Right lobe of liver (tissue), 6 donors: Measurements from ENCODE around the gene CPEB4. TPM values are rescaled to one million over a fixed set of nuclear protein-coding genes. Genes with fewer than 3 reads are reported as not detected.

Source experiments
- ATAC-seq, 4 donors: fragments of 200-7000 bp; cut with Tn5 transposase; one replicate each; pipeline ENCODE4 v1.9.1; 2020; ENCODE audit warnings: mild to moderate bottlenecking in 4 of 4, moderate library complexity in 4 of 4
- DNase-seq, 3 donors: peaks; one replicate each; pipeline ENCODE4 v3.0.0-alpha.2; 2020
- H3K27ac ChIP-seq, 3 donors: fragments of 200-600 bp; one replicate each; pipeline ENCODE4 v1.8.0; 2022
- H3K27me3 ChIP-seq, 2 donors: fragments of 200-600 bp; one replicate each; pipeline ENCODE4 v1.8.0; 2022
- H3K36me3 ChIP-seq, 4 donors: fragments of 200-600 bp; sonication (generic) in 1 of 4; one replicate each; pipeline versions ENCODE4 v1.5.1 to v1.8.0; 2017 to 2022; ENCODE audit warnings: control low read depth in 1 of 4
- H3K4me1 ChIP-seq, 4 donors: fragments of 200-600 bp; sonication (generic) in 1 of 4; one replicate each; pipeline versions ENCODE4 v1.5.1 to v1.8.0; 2017 to 2022; ENCODE audit warnings: control low read depth in 1 of 4
- H3K4me3 ChIP-seq, 3 donors: fragments of 200-600 bp; one replicate each; pipeline ENCODE4 v1.8.0; 2022
- H3K9me3 ChIP-seq, 4 donors: fragments of 200-600 bp; sonication (generic) in 1 of 4; one replicate each; pipeline versions ENCODE4 v1.5.1 to v1.8.0; 2017 to 2022; ENCODE audit warnings: control low read depth in 1 of 4
- CTCF ChIP-seq, 4 donors: fragments of 200-600 bp in 3 of 4; fragments of 450-650 bp in 1 of 4; IDR thresholded peaks; one replicate each; pipeline versions ENCODE4 v1.5.1 to v1.8.0; 2016 to 2022; ENCODE audit warnings: antibody characterized with exemption in 4 of 4, mild to moderate bottlenecking in 2 of 4
- POLR2A ChIP-seq: fragments of 450-650 bp; IDR thresholded peaks from one replicate; pipeline ENCODE4 v1.6.1; 2017; ENCODE audit warnings: antibody characterized with exemption, mild to moderate bottlenecking
- WGBS: methylation state at CpG from one replicate; pipeline ENCODE4 v1.1.6; 2018; ENCODE audit warnings: low coverage, low lambda C conversion rate; ENCODE audit not compliant: insufficient coverage; ENCODE audit errors: missing lambda C conversion rate; 5-methylcytosine and 5-hydroxymethylcytosine counted together
- intact Hi-C, 2 donors: fragments of 100-400 bp; cut with DNase I; formaldehyde crosslinking; loops; one replicate each; pipeline versions ENCODE4 v1.11.2 to v1.14.1; 2022
- total RNA-seq, 6 experiments: library from RNA; depleted of rRNA in 2 of 6; stranded (reverse); fragments of >200 nt in 2 of 6; fragmentation: NEBNext Ultra II Directional in 3 of 6; extraction: Animal tissue kit (Norgen Biotek cat#: 25700) in 3 of 6; gene quantifications; one replicate each; pipeline versions ENCODE4 v1.1.0 to v1.2.4, GENCODE V29; 2016 to 2023
- donor health status: DM: no; HTN: yes; CAD: no.
- donor health status: DM: no; HTN: no; CAD: no.
- donor health status: DM: no; HTN: no; CAD: no.
- donor health status: DM: no; HTN: yes; CAD: no.
- donor health status: DM: no; HTN: yes; CAD: no.

Gene CPEB4
- total RNA-seq, 6 experiments from 2014 or later: 27.3 to 49.9 (median 40.0) TPM

GRCh38 chr5:173882632-173883031, 5.5 kb upstream of the CPEB4 start:
- H3K27ac ChIP-seq: no peak overlapping the region
- H3K4me1 ChIP-seq: peaks cover 0 to 21% (median 9%) of the 10 kb centered on the region in 4 donors
- H3K36me3 ChIP-seq: no peaks in the 10 kb centered on the region
- no peak for ATAC-seq
- no peak for TF ChIP-seq CTCF (IDR thresholded peaks at IDR 0.05)
- TF ChIP-seq POLR2A: no peak
- no peak overlapping the region for H3K4me3 ChIP-seq
- no peak for DNase-seq
- H3K9me3 ChIP-seq: no peaks in the 10 kb centered on the region
- intact Hi-C loops: no loop called here
- H3K27me3 ChIP-seq: no peaks in the 10 kb centered on the region

- 30% methylated on average over 3 of the region's 3 CpGs for WGBS
- intact Hi-C loops: no loop called here
- peak overlapping the region in 1 of 3 donors; percentile 1 for H3K27ac ChIP-seq
- no peaks in the 10 kb centered on the region for H3K36me3 ChIP-seq
- peak; percentile 2 to 26 (median 3) for ATAC-seq
- peaks cover 0 to 20% (median 9%) of the 10 kb centered on the region in 4 donors for H3K4me1 ChIP-seq
- no peaks in the 10 kb centered on the region for H3K27me3 ChIP-seq
- H3K9me3 ChIP-seq: no peaks in the 10 kb centered on the region
- no peak overlapping the region for H3K4me3 ChIP-seq
- TF ChIP-seq POLR2A (no peak), CTCF (IDR thresholded peaks at IDR 0.05) (no peak)
- peak in 1 of 3 donors; percentile 64 for DNase-seq
Observed at GRCh38 chr5:173883347-173883924, 4.7 kb upstream of the CPEB4 start.

- intact Hi-C loops: no loop called here
- Histone ChIP-seq H3K27me3 (no peaks in the 10 kb centered on the region), H3K9me3 (no peaks in the 10 kb centered on the region), H3K4me1 (peaks cover 0 to 14% (median 6%) of the 10 kb centered on the region in 4 donors), H3K36me3 (no peaks in the 10 kb centered on the region), H3K4me3 (no peak overlapping the region), H3K27ac (peak overlapping the region in 1 of 3 donors; percentile 1)
- ATAC-seq (no peak), DNase-seq (no peak)
- WGBS: 80% methylated on average over 1 of the region's 2 CpGs
- TF ChIP-seq POLR2A (no peak), CTCF (IDR thresholded peaks at IDR 0.05) (no peak)
Observed at GRCh38 chr5:173884402-173885053, 3.6 kb upstream of the CPEB4 start.

GRCh38 chr5:173885054-173885443, 3.1 kb upstream of the CPEB4 start:
- TF ChIP-seq CTCF (IDR thresholded peaks at IDR 0.05) (no peak), POLR2A (no peak)
- Histone ChIP-seq H3K9me3 (no peaks in the 10 kb centered on the region), H3K27ac (no peak overlapping the region), H3K4me3 (no peak overlapping the region), H3K27me3 (no peaks in the 10 kb centered on the region), H3K36me3 (no peaks in the 10 kb centered on the region), H3K4me1 (peaks cover 0 to 18% (median 7%) of the 10 kb centered on the region in 4 donors)
- 100% methylated on average over 1 of the region's 1 CpG for WGBS
- intact Hi-C loops: no loop called here
- DNase-seq: no peak
- no peak for ATAC-seq
